ENCODE results near the gene FSIP1.

- TF ChIP-seq CTCF (IDR thresholded peaks at IDR 0.05) (no peak), POLR2A (IDR thresholded peaks at IDR 0.05) (no peak), EP300 (IDR thresholded peaks at IDR 0.05; ENCODE audit: low read depth) (no peak), POLR2AphosphoS5 (IDR thresholded peaks at IDR 0.05) (no peak)
These were observed 112.0 kb downstream of the FSIP1 start for GRCh38 chr15:39670687-39671086.
